H9 (cell line): ENCODE data around the gene R3HDM4. TPM values are rescaled to one million over a fixed set of nuclear protein-coding genes. Genes with fewer than 3 reads are reported as not detected.
A peak's percentile ranks its signal among the peaks of the same experiment; 100 is the strongest.

Source experiments
- DNase-seq: peaks from one replicate; pipeline ENCODE4 v3.0.0-alpha.2; 2017
- H2AFZ ChIP-seq: one replicate; pipeline ENCODE4 v1.6.1; 2013; ENCODE audit warnings: mild to moderate bottlenecking, low read length, control low read depth, moderate library complexity
- H2AK5ac ChIP-seq: 2 replicates; pipeline ENCODE4 v1.6.1; 2013; ENCODE audit warnings: low read length, control low read depth, mixed read lengths; ENCODE audit not compliant: insufficient read length
- H2BK120ac ChIP-seq: one replicate; pipeline ENCODE4 v1.6.1; 2013; ENCODE audit warnings: low read depth, mild to moderate bottlenecking, low read length, control low read depth, inconsistent platforms; ENCODE audit not compliant: poor library complexity, severe bottlenecking
- H2BK12ac ChIP-seq: 2 replicates; pipeline ENCODE4 v1.6.1; 2013; ENCODE audit warnings: low read length, control low read depth, mixed read lengths, low read depth; ENCODE audit not compliant: insufficient read length
- H2BK15ac ChIP-seq: 2 replicates; pipeline ENCODE4 v1.6.1; 2013; ENCODE audit warnings: low read depth, low read length, control low read depth
- H2BK20ac ChIP-seq: one replicate; pipeline ENCODE4 v1.6.1; 2013; ENCODE audit warnings: low read depth, mild to moderate bottlenecking, low read length, control low read depth, inconsistent platforms; ENCODE audit not compliant: poor library complexity, severe bottlenecking
- H2BK5ac ChIP-seq: 2 replicates; pipeline ENCODE4 v1.6.1; 2013; ENCODE audit warnings: low read length, control low read depth, mixed read lengths; ENCODE audit not compliant: insufficient read length
- H3K14ac ChIP-seq: 2 replicates; pipeline ENCODE4 v1.6.1; 2013; ENCODE audit warnings: low read length, control low read depth; ENCODE audit not compliant: insufficient read depth
- H3K18ac ChIP-seq: 2 replicates; pipeline ENCODE4 v1.6.1; 2013; ENCODE audit warnings: low read depth, mild to moderate bottlenecking, mixed read lengths, low read length, control low read depth; ENCODE audit not compliant: insufficient read length
- H3K23ac ChIP-seq: 2 replicates; pipeline ENCODE4 v1.6.1; 2013; ENCODE audit warnings: low read length, control low read depth, mixed read lengths, low read depth; ENCODE audit not compliant: insufficient read length
- H3K23me2 ChIP-seq: 2 replicates; pipeline ENCODE4 v1.6.1; 2013; ENCODE audit warnings: low read depth, mild to moderate bottlenecking, mixed read lengths, low read length, control low read depth; ENCODE audit not compliant: insufficient read length, poor library complexity, severe bottlenecking
- H3K27ac ChIP-seq: 2 replicates; pipeline ENCODE4 v1.5.1; 2013; ENCODE audit warnings: low read length, control low read depth, mixed read lengths, low read depth; ENCODE audit not compliant: insufficient read length
- H3K27me3 ChIP-seq: 2 replicates; pipeline ENCODE4 v1.6.1; 2013; ENCODE audit warnings: low read length, control low read depth, inconsistent platforms; ENCODE audit not compliant: insufficient read depth
- H3K4ac ChIP-seq: 2 replicates; pipeline ENCODE4 v1.6.1; 2013; ENCODE audit warnings: low read depth, mild to moderate bottlenecking, control low read depth, inconsistent platforms, low read length, moderate library complexity
- H3K4me1 ChIP-seq: 2 replicates; pipeline ENCODE4 v1.6.1; 2013; ENCODE audit warnings: low read length, control low read depth, inconsistent platforms; ENCODE audit not compliant: insufficient read depth
- H3K4me2 ChIP-seq: 2 replicates; pipeline ENCODE4 v1.6.1; 2013; ENCODE audit warnings: low read length, control low read depth, mixed read lengths; ENCODE audit not compliant: insufficient read length, insufficient read depth
- H3K56ac ChIP-seq: 2 replicates; pipeline ENCODE4 v1.6.1; 2013; ENCODE audit warnings: low read depth, mild to moderate bottlenecking, mixed read lengths, low read length, control low read depth; ENCODE audit not compliant: insufficient read length
- H3K79me1 ChIP-seq: 2 replicates; pipeline ENCODE4 v1.6.1; 2013; ENCODE audit warnings: low read depth, mild to moderate bottlenecking, moderate library complexity, low read length, control low read depth, inconsistent platforms; ENCODE audit not compliant: insufficient read depth, poor library complexity, severe bottlenecking
- H3K79me2 ChIP-seq: 2 replicates; pipeline ENCODE4 v1.6.1; 2013; ENCODE audit warnings: low read length, control low read depth, inconsistent platforms; ENCODE audit not compliant: insufficient read depth
- H3K9ac ChIP-seq: 2 replicates; pipeline ENCODE4 v1.6.1; 2013; ENCODE audit warnings: low read length, control low read depth, mixed read lengths; ENCODE audit not compliant: insufficient read length; ENCODE audit errors: extremely low read depth
- H3K9me3 ChIP-seq: one replicate; pipeline ENCODE4 v1.6.1; 2013; ENCODE audit warnings: low read depth, low read length, inconsistent platforms; ENCODE audit not compliant: control insufficient read depth
- H3T11ph ChIP-seq: one replicate; pipeline ENCODE4 v1.6.1; 2013; ENCODE audit warnings: mild to moderate bottlenecking, low read length, control low read depth, inconsistent platforms
- H4K20me1 ChIP-seq: one replicate; pipeline ENCODE4 v1.6.1; 2013; ENCODE audit not compliant: control insufficient read depth, insufficient read length, insufficient read depth
- H4K5ac ChIP-seq: 2 replicates; pipeline ENCODE4 v1.6.1; 2013; ENCODE audit warnings: low read depth, mild to moderate bottlenecking, mixed read lengths, low read length, control low read depth; ENCODE audit not compliant: insufficient read length
- H4K8ac ChIP-seq: replicated peaks from 2 replicates; pipeline ENCODE4 v1.6.1; 2013; ENCODE audit warnings: low read length, control low read depth, mixed read lengths, low read depth; ENCODE audit not compliant: insufficient read length
- H4K91ac ChIP-seq: 2 replicates; pipeline ENCODE4 v1.6.1; 2013; ENCODE audit warnings: low read depth, mild to moderate bottlenecking, moderate library complexity, mixed read lengths, low read length, control low read depth; ENCODE audit not compliant: insufficient read length
- H3K27ac Mint-ChIP-seq, 3 experiments: 2 replicates in 2 of 3; 3 replicates in 1 of 3; pipeline ENCODE4 v1.8.0; 2020 to 2021; ENCODE audit warnings: mixed read lengths in 3 of 3, mild to moderate bottlenecking in 1 of 3, moderate library complexity in 1 of 3
- H3K27me3 Mint-ChIP-seq: 2 replicates; pipeline ENCODE4 v1.8.0; 2021; ENCODE audit warnings: low read depth, mild to moderate bottlenecking, moderate library complexity, mixed read lengths
- H3K36me3 Mint-ChIP-seq, 3 experiments: 2 replicates in 2 of 3; 3 replicates in 1 of 3; pipeline ENCODE4 v1.8.0; 2020 to 2021; ENCODE audit warnings: low read depth in 3 of 3, mixed read lengths in 3 of 3; ENCODE audit not compliant: insufficient read depth in 1 of 3
- H3K4me1 Mint-ChIP-seq, 2 experiments: 2 replicates each; pipeline ENCODE4 v1.8.0; 2020; ENCODE audit warnings: mixed read lengths in 2 of 2
- H3K4me3 Mint-ChIP-seq, 2 experiments: 2 replicates in 1 of 2; 3 replicates in 1 of 2; pipeline ENCODE4 v1.8.0; 2020 to 2021; ENCODE audit warnings: mild to moderate bottlenecking in 2 of 2, mixed read lengths in 2 of 2, moderate library complexity in 1 of 2
- H3K9me3 Mint-ChIP-seq, 2 experiments: 2 replicates in 1 of 2; 3 replicates in 1 of 2; pipeline ENCODE4 v1.8.0; 2020; ENCODE audit warnings: mild to moderate bottlenecking in 2 of 2, mixed read lengths in 2 of 2, moderate library complexity in 1 of 2
- CTCF ChIP-seq: fragments of 200-600 bp; sonication (generic); conservative IDR thresholded peaks from 3 replicates; pipeline ENCODE4 v1.8.0; 2021; ENCODE audit warnings: antibody characterized with exemption, mild to moderate bottlenecking
- WGBS: extraction: QIAGEN DNeasy Blood & Tissue Kit; methylation state at CpG from one replicate; pipeline ENCODE4 v1.1.7; 2013; ENCODE audit warnings: missing lambda C conversion rate, low lambda C conversion rate, mixed read lengths; ENCODE audit not compliant: insufficient read length; ENCODE audit errors: extremely low coverage; 5-methylcytosine and 5-hydroxymethylcytosine counted together
- total RNA-seq: library from RNA; stranded (reverse); gene quantifications from 2 replicates; pipeline ENCODE4 v1.2.1, GENCODE V29; 2021

Gene R3HDM4
- total RNA-seq, 1 experiment from 2014 or later, result 66.4 TPM

GRCh38 chr19:916645-917322 lies 3.8 kb upstream of the R3HDM4 start:
- no peak overlapping the region for H3K4ac ChIP-seq
- H3K36me3 Mint-ChIP-seq, result peaks cover 0 to 2% (median 0%) of the 10 kb centered on the region in 3 experiments; a peak in 1 of 7 replicates
- H3K4me3 Mint-ChIP-seq, result peak overlapping the region; percentile 48 to 74
- no peaks in the 10 kb centered on the region for H3K4me1 ChIP-seq
- no peak overlapping the region for H3K14ac ChIP-seq
- WGBS, result no CpG with 5 or more reads among the region's 35 CpGs
- H2AFZ ChIP-seq, result no peak overlapping the region
- H3K27me3 ChIP-seq, result peaks cover 19% of the 10 kb centered on the region; the same call in 1 of the 2 replicates
- no peak for TF ChIP-seq CTCF
- peaks cover under 1 to 3% of the 10 kb centered on the region in 2 experiments; a peak in 2 of 4 replicates for H3K4me1 Mint-ChIP-seq
- no peak overlapping the region for H3K18ac ChIP-seq
- no peak overlapping the region for H2BK12ac ChIP-seq
- H4K91ac ChIP-seq, result no peak overlapping the region
- H2BK5ac ChIP-seq, result no peak overlapping the region
- no peak overlapping the region for H3K27ac Mint-ChIP-seq
- H3K79me2 ChIP-seq, result no peaks in the 10 kb centered on the region
- no peak overlapping the region for H2BK15ac ChIP-seq
- H3K9me3 Mint-ChIP-seq, result peaks cover 0 to 3% of the 10 kb centered on the region in 2 experiments; a peak in 2 of 5 replicates
- no peak overlapping the region for H2AK5ac ChIP-seq
- no peak overlapping the region for H2BK120ac ChIP-seq
- no peak overlapping the region for H3K56ac ChIP-seq
- H4K8ac ChIP-seq, result no peak overlapping the region
- H3K23ac ChIP-seq, result no peak overlapping the region
- H2BK20ac ChIP-seq, result no peak overlapping the region
- no peak overlapping the region for H3K9ac ChIP-seq
- H4K5ac ChIP-seq, result no peak overlapping the region
- H3K4me2 ChIP-seq, result peak overlapping the region; percentile 51
- H4K20me1 ChIP-seq, result no peaks in the 10 kb centered on the region
- DNase-seq, result peak; percentile 61
- no peaks in the 10 kb centered on the region for H3K79me1 ChIP-seq
- peaks cover 72% of the 10 kb centered on the region for H3K27me3 Mint-ChIP-seq
- H3K27ac ChIP-seq, result no peak overlapping the region
- peaks cover 24% of the 10 kb centered on the region for H3K23me2 ChIP-seq
- no peaks in the 10 kb centered on the region for H3K9me3 ChIP-seq
- H3T11ph ChIP-seq, result no peak overlapping the region
